ENCODE data around the gene CATSPERE. TPM values are rescaled to one million over a fixed set of nuclear protein-coding genes. Genes with fewer than 3 reads are reported as not detected.
"Not testable (repeated sequence)": the region's sequence is repeated elsewhere in the genome, so short reads cannot be mapped to it uniquely, and the experiment has no call there.

CATSPERE gene
- total and polyA plus RNA-seq, 10 donors = 0.50 to 4.0 (median 1.1) TPM

DNA sequence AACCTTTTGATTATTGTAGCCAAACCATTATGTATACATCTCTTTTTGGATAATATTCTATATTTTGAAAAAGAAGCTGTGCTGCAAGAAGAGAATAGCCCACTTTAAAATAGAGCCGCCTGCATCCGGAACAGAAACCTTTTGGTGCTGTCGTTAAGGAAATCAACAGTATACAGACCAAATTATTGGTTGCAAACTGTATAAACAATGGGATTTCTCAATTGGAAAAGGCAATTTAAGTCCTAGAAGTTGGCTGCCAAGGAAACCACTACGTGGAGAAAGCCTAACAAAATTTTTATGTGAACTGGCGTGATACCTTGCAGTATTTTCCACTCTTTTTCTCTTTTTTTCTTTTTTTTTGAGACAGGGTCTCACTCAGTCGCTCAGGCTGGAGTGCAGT lies 217.6 kb downstream of the CATSPERE start:
- H3K4me1 ChIP-seq = peaks cover 0 to 21% (median 0%) of the 10 kb centered on the region in 6 donors
- H3K36me3 ChIP-seq = peaks cover 0 to 21% (median 0%) of the 10 kb centered on the region in 6 donors
- no peak for DNase-seq
- H3K27me3 ChIP-seq (replicated peaks in 1 of 7) = no peaks in the 10 kb centered on the region
- TF ChIP-seq POLR2A (IDR thresholded peaks at IDR 0.05) (no peak), POLR2AphosphoS5 (IDR thresholded peaks at IDR 0.05) (no peak)
- TF ChIP-seq, protein P1, sequence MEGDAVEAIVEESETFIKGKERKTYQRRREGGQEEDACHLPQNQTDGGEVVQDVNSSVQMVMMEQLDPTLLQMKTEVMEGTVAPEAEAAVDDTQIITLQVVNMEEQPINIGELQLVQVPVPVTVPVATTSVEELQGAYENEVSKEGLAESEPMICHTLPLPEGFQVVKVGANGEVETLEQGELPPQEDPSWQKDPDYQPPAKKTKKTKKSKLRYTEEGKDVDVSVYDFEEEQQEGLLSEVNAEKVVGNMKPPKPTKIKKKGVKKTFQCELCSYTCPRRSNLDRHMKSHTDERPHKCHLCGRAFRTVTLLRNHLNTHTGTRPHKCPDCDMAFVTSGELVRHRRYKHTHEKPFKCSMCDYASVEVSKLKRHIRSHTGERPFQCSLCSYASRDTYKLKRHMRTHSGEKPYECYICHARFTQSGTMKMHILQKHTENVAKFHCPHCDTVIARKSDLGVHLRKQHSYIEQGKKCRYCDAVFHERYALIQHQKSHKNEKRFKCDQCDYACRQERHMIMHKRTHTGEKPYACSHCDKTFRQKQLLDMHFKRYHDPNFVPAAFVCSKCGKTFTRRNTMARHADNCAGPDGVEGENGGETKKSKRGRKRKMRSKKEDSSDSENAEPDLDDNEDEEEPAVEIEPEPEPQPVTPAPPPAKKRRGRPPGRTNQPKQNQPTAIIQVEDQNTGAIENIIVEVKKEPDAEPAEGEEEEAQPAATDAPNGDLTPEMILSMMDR (IDR thresholded peaks at IDR 0.05 in 8 of 11, conservative IDR thresholded peaks at IDR 0.05 in 3 of 11) = no peak
- H3K27ac ChIP-seq = no peak overlapping the region
- WGBS, 5 donors = 61 to 75% (median 73%) methylated on average over 6 of the region's 6 CpGs
- intact Hi-C loops (cut with DNase I; ENCODE audit: low total_unique reads) = no loop called here
- H3K9me3 ChIP-seq = no peaks in the 10 kb centered on the region
- H3K4me3 ChIP-seq = no peak overlapping the region

- H3K4me3 ChIP-seq = no peak overlapping the region
- intact Hi-C loops (cut with DNase I; ENCODE audit: low total_unique reads) = no loop called here
- no peak for DNase-seq
- no peaks in the 10 kb centered on the region for H3K9me3 ChIP-seq
- H3K27ac ChIP-seq = no peak overlapping the region
- TF ChIP-seq POLR2AphosphoS5 (IDR thresholded peaks at IDR 0.05) = no peak
- no peak for TF ChIP-seq POLR2A (IDR thresholded peaks at IDR 0.05)
- TF ChIP-seq, protein P1 (IDR thresholded peaks at IDR 0.05 in 8 of 11, conservative IDR thresholded peaks at IDR 0.05 in 3 of 11) = no peak
- peaks cover 0 to 14% (median 0%) of the 10 kb centered on the region in 6 donors for H3K36me3 ChIP-seq
- H3K4me1 ChIP-seq = peaks cover 0 to 20% (median 0%) of the 10 kb centered on the region in 6 donors
- H3K27me3 ChIP-seq (replicated peaks in 1 of 7) = no peaks in the 10 kb centered on the region
- 80 to 97% (median 93%) methylated on average over 1 of the region's 1 CpG for WGBS, 5 donors
Measured at GRCh38 chr1:244680667-244681066, 219.6 kb downstream of the CATSPERE start.

GRCh38 chr1:244682087-244682486 lies 221.0 kb downstream of the CATSPERE start:
- DNase-seq; H3K27ac ChIP-seq; H3K27me3 ChIP-seq (replicated peaks in 1 of 7); intact Hi-C loops (cut with DNase I; ENCODE audit: low total_unique reads); H3K4me3 ChIP-seq; H3K9me3 ChIP-seq: not testable (repeated sequence)
- 97 to 100% (median 98%) methylated on average over 4 of the region's 4 CpGs for WGBS, 5 donors
- H3K36me3 ChIP-seq = peaks cover 0 to 25% (median 7%) of the 10 kb centered on the region in 6 donors
- peaks cover 0 to 22% (median 0%) of the 10 kb centered on the region in 6 donors for H3K4me1 ChIP-seq

Small RNAs within 50 kb of the gene (small RNA-seq; reads per million reads assigned to genes)
- 0 reads per million in 4 donors for gene CYCSP5

Other genes starting within 250 kb of the CATSPERE start
- gene ADSS2, start 9.4 kb upstream of the CATSPERE start, total RNA-seq = 10 to 100 TPM; 40.2 to 48.6 (median 44.2) TPM
- gene ADSS2, start 9.4 kb upstream of the CATSPERE start, polyA plus RNA-seq = 10 to 100 TPM; 19.9 to 23.4 (median 22.0) TPM
- 10 to 100 TPM; 18.6 to 30.3 (median 20.1) TPM for gene DESI2, start 191.9 kb downstream of the CATSPERE start, total RNA-seq
- gene DESI2, start 191.9 kb downstream of the CATSPERE start, polyA plus RNA-seq = 1 to 10 TPM; 5.3 to 9.7 (median 8.4) TPM